Measurements from ENCODE around the gene SPACA5. TPM values are rescaled to one million over a fixed set of nuclear protein-coding genes. Genes with fewer than 3 reads are reported as not detected.

Gene SPACA5
- total and polyA plus RNA-seq, 2 donors from 2014 or later: not detected

DNA sequence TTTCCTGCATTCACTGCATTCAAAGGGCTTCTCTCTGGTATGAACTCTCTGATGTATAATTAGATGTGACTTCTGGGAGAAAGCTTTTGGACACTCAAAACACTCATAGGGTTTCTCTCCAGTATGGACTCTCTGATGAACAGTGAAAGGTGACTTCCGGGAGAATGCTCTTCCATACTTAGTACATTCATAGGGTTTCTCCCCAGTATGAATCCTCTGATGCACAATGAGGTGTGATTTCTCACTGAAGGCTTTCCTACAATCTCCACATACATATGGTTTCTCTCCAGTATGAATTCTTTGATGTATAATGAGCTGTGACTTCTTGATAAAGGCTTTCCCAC is 52.5 kb downstream of the SPACA5 start:
- Histone ChIP-seq H3K27ac (ENCODE audit: low read depth in 2 of 2, low read length in 2 of 2) (no peak overlapping the region), H3K4me3 (ENCODE audit: low read length in 3 of 3) (no peak overlapping the region), H3K4me1 (ENCODE audit: control insufficient read depth in 2 of 3, insufficient read depth in 2 of 3, low read depth in 1 of 3, low read length in 3 of 3) (no peaks in the 10 kb centered on the region), H3K9ac (ENCODE audit: low read length in 3 of 3) (no peak overlapping the region), H3K27me3 (ENCODE audit: control insufficient read depth, insufficient read depth, low read length) (no peaks in the 10 kb centered on the region), H3K9me3 (ENCODE audit: control insufficient read depth in 2 of 3, insufficient read depth in 1 of 3, low read length in 3 of 3) (peaks cover 0 to 3% (median 0%) of the 10 kb centered on the region in 3 donors), H3K36me3 (ENCODE audit: control insufficient read depth in 2 of 3, insufficient read depth in 3 of 3, low read length in 3 of 3) (peaks cover 0 to 6% (median 0%) of the 10 kb centered on the region in 3 donors)
- FAIRE-seq (no peak), DNase-seq (no peak)
- intact Hi-C loops (cut with DNase I): no loop called here
- TF ChIP-seq, protein P1, sequence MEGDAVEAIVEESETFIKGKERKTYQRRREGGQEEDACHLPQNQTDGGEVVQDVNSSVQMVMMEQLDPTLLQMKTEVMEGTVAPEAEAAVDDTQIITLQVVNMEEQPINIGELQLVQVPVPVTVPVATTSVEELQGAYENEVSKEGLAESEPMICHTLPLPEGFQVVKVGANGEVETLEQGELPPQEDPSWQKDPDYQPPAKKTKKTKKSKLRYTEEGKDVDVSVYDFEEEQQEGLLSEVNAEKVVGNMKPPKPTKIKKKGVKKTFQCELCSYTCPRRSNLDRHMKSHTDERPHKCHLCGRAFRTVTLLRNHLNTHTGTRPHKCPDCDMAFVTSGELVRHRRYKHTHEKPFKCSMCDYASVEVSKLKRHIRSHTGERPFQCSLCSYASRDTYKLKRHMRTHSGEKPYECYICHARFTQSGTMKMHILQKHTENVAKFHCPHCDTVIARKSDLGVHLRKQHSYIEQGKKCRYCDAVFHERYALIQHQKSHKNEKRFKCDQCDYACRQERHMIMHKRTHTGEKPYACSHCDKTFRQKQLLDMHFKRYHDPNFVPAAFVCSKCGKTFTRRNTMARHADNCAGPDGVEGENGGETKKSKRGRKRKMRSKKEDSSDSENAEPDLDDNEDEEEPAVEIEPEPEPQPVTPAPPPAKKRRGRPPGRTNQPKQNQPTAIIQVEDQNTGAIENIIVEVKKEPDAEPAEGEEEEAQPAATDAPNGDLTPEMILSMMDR (IDR thresholded peaks at IDR 0.05; ENCODE audit: borderline replicate concordance, extremely low read depth, insufficient read depth): no peak

Other genes starting within 250 kb of the SPACA5 start
- 16.1 TPM for gene ZNF81, start 170.1 kb upstream of the SPACA5 start, total RNA-seq
- gene ZNF81, start 170.1 kb upstream of the SPACA5 start, polyA plus RNA-seq (ENCODE audit: insufficient read depth, low read depth, low replicate concordance): 2.5 TPM
- 5.8 TPM for gene ZNF182, start 3.0 kb upstream of the SPACA5 start, total RNA-seq
- gene ZNF182, start 3.0 kb upstream of the SPACA5 start, polyA plus RNA-seq (ENCODE audit: insufficient read depth, low read depth, low replicate concordance): 3.2 TPM
- gene ZNF630, start 64.7 kb downstream of the SPACA5 start, total RNA-seq: 3.3 TPM
- 3.2 TPM for gene ZNF630, start 64.7 kb downstream of the SPACA5 start, polyA plus RNA-seq (ENCODE audit: insufficient read depth, low read depth, low replicate concordance)
- gene SPACA5B, start 123.6 kb downstream of the SPACA5 start, total RNA-seq: not detected
- not detected for gene SPACA5B, start 123.6 kb downstream of the SPACA5 start, polyA plus RNA-seq (ENCODE audit: insufficient read depth, low read depth, low replicate concordance)
- not detected for gene SSX5, start 189.8 kb downstream of the SPACA5 start, total RNA-seq
- gene SSX5, start 189.8 kb downstream of the SPACA5 start, polyA plus RNA-seq (ENCODE audit: insufficient read depth, low read depth, low replicate concordance): not detected
- gene SSX1, start 248.4 kb downstream of the SPACA5 start, total RNA-seq: not detected
- gene SSX1, start 248.4 kb downstream of the SPACA5 start, polyA plus RNA-seq (ENCODE audit: insufficient read depth, low read depth, low replicate concordance): not detected

Data from kidney (tissue), 14 donors.